GDM1 (cell line): ENCODE results near the gene TGM3.

Experiments used
- DNase-seq: peaks from one replicate; lab custom pipeline; 2025; lab: John Stamatoyannopoulos, UW

The TGM3 gene

GRCh38 chr20:2338411-2339066 lies 42.7 kb downstream of the TGM3 start:
- DNase-seq = no peak

GRCh38 chr20:2340136-2340535 lies 44.3 kb downstream of the TGM3 start:
- DNase-seq = no peak

- no peak for DNase-seq
Measured at GRCh38 chr20:2340823-2341222, 45.0 kb downstream of the TGM3 start.

GRCh38 chr20:2341336-2341735 lies 45.5 kb downstream of the TGM3 start:
- no peak for DNase-seq

- no peak for DNase-seq
Measured at GRCh38 chr20:2342243-2342642, 46.4 kb downstream of the TGM3 start.

GRCh38 chr20:2346188-2346587 lies 50.4 kb downstream of the TGM3 start:
- no peak for DNase-seq

GRCh38 chr20:2348336-2348735 lies 52.5 kb downstream of the TGM3 start:
- no peak for DNase-seq

- no peak for DNase-seq
Measured at GRCh38 chr20:2349801-2350200, 54.0 kb downstream of the TGM3 start.

GRCh38 chr20:2350606-2351005 lies 54.8 kb downstream of the TGM3 start:
- DNase-seq = no peak

GRCh38 chr20:2353231-2353630 lies 57.4 kb downstream of the TGM3 start:
- no peak for DNase-seq

- DNase-seq = no peak
Measured at GRCh38 chr20:2357114-2357513, 61.3 kb downstream of the TGM3 start.

GRCh38 chr20:2358006-2358405 lies 62.2 kb downstream of the TGM3 start:
- no peak for DNase-seq

- no peak for DNase-seq
Measured at GRCh38 chr20:2361035-2361593, 65.3 kb downstream of the TGM3 start.

GRCh38 chr20:2363187-2363586 lies 67.4 kb downstream of the TGM3 start:
- DNase-seq = no peak

GRCh38 chr20:2363587-2363986 lies 67.8 kb downstream of the TGM3 start:
- DNase-seq = no peak

GRCh38 chr20:2364044-2364443 lies 68.2 kb downstream of the TGM3 start:
- DNase-seq = no peak

GRCh38 chr20:2365091-2365490 lies 69.3 kb downstream of the TGM3 start:
- DNase-seq = no peak

- DNase-seq = no peak
Measured at GRCh38 chr20:2365666-2366065, 69.9 kb downstream of the TGM3 start.

GRCh38 chr20:2368621-2369020 lies 72.8 kb downstream of the TGM3 start:
- no peak for DNase-seq

- DNase-seq = no peak
Measured at GRCh38 chr20:2373098-2373497, 77.3 kb downstream of the TGM3 start.

GRCh38 chr20:2374346-2375125 lies 78.7 kb downstream of the TGM3 start:
- no peak for DNase-seq

- DNase-seq = no peak
Measured at GRCh38 chr20:2378893-2379292, 83.1 kb downstream of the TGM3 start.

GRCh38 chr20:2379511-2380229 lies 83.9 kb downstream of the TGM3 start:
- DNase-seq = peak; percentile 33
